Germinal center (tissue), 1 donor: Measurements from ENCODE around the gene PIP5K1B.
A peak's percentile ranks its signal among the peaks of the same experiment; 100 is the strongest.
"Not testable (repeated sequence)": the region's sequence is repeated elsewhere in the genome, so short reads cannot be mapped to it uniquely, and the experiment has no call there.

Experiments
- DNase-seq: peaks from one replicate; pipeline ENCODE4 v3.0.0; 2012; ENCODE audit warnings: mixed read lengths, low spot score

The PIP5K1B gene

DNA sequence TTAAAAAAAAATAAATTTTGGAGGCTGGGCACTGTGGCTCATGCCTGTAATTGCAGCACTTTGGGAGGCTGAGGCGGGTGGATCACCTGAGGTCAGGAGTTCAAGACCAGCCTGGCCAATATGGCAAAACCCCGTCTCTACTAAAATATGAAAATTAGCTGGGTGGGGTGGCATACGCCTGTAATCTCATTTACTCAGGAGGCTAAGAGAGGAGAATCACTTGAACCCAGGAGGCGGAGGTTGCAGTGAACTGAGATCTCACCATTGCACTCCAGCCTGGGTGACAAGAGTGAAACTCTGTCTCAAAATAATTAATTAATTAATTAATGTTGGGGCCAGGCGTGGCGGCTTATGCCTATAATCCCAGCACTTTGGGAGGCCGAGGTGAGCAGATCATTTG, 281.9 kb downstream of the PIP5K1B start:
- not testable (repeated sequence) for DNase-seq

DNA sequence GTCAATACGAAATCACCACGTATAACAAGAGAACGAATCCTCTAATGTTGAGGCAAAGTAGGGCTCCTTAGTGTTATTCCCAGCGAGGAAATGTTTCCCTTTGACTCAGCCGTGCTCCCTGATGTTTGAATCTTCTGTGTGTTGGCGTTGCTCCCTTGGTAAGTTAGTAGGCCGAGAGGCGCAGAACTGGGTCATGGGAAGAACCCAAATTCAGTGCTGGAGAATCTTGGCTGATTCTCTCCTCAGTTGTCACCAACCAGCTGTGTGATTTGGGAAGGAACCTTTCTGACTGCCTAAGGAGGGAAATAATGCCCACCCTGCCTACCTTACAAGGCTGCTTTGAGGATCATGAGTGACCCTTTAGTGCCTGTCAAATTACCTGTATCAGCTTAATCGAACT, 286.4 kb downstream of the PIP5K1B start:
- DNase-seq, result no peak

GRCh38 chr9:68995776-68996175, 290.7 kb downstream of the PIP5K1B start:
- DNase-seq, result no peak

DNA sequence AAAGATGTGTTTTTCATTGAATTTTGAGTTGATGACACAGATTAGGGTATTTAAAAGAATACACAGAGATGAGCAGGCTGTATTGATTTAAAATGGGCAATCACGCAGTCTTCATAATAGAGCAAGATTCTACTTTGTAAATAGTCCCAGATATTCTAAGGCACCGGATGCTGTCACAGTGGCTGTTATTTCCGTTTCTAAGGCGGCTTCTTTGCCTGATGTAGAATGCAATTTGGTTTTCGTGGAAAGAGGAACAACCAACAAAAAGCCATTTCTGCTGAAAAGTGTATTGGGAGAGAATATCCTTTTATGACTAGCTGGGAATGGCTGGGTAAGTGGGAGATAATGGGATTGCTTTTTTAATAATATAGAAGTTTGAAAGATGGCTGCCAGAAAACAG, 291.4 kb downstream of the PIP5K1B start:
- no peak for DNase-seq

DNA sequence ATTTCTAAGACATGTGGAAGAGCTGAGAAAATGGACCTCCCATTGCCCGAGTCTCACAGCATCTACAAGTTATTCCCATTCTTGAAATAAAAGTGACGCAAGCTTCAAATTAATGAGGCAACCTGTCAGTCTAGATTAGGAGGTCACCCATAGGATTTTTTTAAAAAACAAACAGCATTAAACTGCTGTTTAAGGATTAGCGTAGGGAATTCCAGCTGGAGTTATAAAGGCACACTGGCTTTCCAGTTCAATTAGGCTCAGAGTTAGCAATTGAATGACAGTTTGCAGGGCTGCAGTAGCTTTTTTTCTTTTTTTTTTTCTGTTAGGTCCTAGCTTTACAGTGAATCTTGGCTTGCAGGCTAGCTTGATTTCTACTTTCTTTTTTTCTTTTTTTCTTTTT, 292.6 kb downstream of the PIP5K1B start:
- DNase-seq, result no peak

GRCh38 chr9:68998385-68998784, 293.3 kb downstream of the PIP5K1B start:
- DNase-seq, result no peak

- no peak for DNase-seq
Observed at GRCh38 chr9:68998812-68999211, 293.8 kb downstream of the PIP5K1B start.

- peak; percentile 71 for DNase-seq
Observed at GRCh38 chr9:68999393-69000105, 294.5 kb downstream of the PIP5K1B start.

- no peak for DNase-seq
Observed at GRCh38 chr9:69001921-69002320, 296.9 kb downstream of the PIP5K1B start.

DNA sequence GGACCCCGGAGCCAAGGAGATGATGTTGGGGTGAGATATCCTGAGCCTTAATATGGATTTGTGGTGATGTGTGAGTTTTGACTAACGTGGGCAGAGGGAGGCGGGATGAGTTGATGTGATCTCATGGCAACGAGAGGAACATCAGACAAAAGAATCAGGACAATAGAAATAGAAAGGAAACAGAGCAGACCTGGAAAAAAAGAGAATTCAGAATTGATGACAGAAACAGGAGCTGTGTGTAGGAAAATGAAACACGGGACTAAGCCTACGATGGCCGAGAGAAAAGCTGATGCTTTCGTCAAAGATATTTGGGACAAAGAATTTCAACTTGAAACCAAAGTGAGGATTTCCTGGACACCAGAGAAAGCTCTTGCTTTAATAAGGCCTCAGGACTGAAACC, 298.0 kb downstream of the PIP5K1B start:
- DNase-seq, result no peak

- DNase-seq, result no peak
Observed at GRCh38 chr9:69004836-69005235, 299.8 kb downstream of the PIP5K1B start.

DNA sequence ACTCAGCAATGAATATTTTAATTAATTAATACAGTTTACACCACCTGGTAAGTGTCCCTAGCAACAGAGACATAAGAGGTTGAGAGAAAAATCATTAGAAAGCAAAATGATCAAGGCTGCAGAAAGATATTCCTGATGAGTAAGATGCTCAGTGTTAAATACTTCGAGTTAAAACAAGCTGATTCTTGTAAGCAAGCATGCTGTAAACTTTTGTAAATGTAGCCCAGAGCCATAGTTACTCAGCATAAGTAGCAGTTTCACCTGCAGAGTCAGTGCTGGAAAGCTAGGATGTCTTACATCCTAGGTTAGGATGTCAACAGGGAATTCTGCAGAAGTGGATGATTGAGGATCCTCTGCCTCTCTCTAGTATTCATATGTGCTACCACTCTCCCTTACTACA, 304.7 kb downstream of the PIP5K1B start:
- DNase-seq, result no peak

DNA sequence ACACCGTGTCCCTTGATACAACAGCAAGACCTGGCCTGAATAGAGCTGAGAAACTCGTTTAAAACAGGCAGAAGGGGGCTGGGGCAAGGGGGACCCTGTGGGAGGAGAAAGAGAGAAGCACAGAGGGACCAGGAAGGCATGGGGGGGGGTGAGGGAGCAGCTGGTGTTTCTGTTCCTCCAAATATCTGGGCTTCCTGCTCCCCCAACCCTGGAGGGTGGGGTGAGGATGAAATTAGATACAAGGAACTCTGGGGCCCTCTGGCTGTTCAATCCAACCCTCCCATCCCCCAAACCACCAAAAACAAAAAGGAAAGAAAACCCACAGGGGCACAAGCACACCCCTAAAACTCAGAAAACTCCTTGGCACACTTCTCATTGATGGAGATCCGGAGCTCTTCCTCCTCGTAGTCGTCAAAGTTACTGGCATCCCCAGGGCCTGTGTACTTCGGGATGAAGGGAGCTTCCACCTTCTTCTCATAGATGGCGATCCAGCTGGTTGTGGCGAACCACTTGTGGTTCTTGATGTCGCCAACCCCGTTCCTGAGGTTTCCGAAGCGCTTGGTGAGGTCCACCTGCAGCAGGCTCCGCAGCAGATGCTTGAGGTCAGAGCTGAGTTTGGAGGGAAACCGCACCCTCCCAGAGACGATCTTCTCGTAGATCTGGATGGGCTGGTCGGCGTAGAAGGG, 307.8 kb downstream of the PIP5K1B start:
- no peak for DNase-seq

DNA sequence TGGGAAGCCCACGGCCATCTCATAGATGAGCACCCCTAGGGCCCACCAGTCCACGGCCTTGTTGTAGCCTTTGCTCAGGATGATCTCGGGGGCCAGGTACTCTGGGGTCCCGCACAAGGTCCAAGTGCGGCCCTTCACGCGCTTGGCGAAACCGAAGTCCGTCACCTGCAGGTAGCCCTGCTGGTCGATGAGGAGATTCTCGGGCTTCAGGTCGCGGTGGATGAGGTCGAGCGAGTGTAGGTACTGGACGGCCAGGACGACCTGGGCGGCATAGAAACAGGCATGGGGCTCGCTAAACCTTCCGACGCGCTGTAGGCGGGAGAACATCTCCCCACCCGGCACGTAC, 308.3 kb downstream of the PIP5K1B start:
- DNase-seq, result no peak

GRCh38 chr9:69014013-69014412, 309.0 kb downstream of the PIP5K1B start, which contains the start of gene PRKACG:
PRKACG (minus strand) TSS chr9:69014113; CDS start chr9:69014092, 21 bp downstream.
- no peak for DNase-seq

DNA sequence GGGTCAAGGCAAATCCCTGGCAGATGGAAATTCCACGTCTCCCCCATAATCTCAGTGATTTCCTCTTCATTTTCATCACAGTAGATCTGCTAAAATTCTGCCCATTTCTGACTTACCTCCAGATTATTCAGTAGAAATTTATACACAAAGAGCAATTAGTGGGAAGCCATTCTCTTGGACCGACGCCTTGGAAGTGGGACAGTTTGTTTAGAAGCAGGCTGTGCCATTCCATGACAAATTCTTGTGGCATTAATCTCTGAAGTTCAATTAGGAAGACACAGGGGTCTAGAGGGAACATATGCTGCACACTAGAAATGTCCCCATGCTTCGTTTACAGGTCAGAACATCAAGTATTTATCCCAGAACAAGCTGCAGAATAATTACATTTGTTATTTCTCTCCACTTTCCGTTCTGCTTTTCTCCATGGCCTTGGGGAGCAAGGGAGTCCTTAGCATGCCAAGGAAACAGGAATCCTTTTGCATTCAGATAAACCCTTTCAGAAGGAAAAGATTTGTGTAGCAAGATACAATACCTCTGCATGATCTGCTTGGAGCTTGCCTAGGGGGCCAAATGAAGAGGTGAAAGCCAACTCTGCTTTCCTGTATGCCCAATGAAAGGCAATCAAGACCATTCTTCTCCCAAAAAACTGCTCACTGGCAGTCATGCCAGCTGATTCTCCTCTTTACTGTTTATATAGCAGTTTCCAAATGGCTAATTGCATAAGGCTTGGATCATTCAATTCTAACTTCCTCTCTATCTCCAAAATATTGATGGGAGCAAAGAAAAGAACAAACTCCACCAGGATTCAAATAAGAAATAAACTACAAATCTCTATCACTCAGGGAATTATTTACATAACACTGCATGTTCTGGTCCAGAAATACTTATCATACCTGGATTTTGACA, 311.4 kb downstream of the PIP5K1B start:
- no peak for DNase-seq

DNA sequence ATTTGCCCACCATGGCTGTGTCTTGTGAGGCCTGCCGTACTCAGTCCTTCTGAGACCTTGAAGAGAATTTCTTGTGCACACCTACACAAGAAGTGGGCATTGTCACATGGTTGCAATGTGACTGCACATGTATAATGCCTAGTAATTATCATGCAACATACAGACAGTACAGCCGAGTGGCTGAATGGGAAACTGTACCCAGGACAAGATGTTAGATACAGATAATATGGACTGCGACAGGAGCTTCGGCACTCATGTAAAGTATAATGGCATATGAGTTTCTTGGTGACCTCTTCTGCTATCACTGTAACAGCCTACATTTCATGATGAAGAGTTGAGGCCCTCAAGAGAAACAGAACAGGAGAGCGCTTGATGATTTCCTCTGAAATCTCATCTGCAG, 313.7 kb downstream of the PIP5K1B start:
- DNase-seq, result no peak

- DNase-seq, result no peak
Observed at GRCh38 chr9:69019808-69020207, 314.8 kb downstream of the PIP5K1B start.

- DNase-seq, result no peak
Observed at GRCh38 chr9:69020301-69021145, 315.5 kb downstream of the PIP5K1B start.

GRCh38 chr9:69023650-69024049, 318.6 kb downstream of the PIP5K1B start:
- no peak for DNase-seq

GRCh38 chr9:69027355-69028097, 322.5 kb downstream of the PIP5K1B start:
- DNase-seq, result peak; percentile 50
